Measurements from ENCODE around the gene STAG1.
"Not testable (repeated sequence)": the region's sequence is repeated elsewhere in the genome, so short reads cannot be mapped to it uniquely, and the experiment has no call there.

STAG1 gene

DNA sequence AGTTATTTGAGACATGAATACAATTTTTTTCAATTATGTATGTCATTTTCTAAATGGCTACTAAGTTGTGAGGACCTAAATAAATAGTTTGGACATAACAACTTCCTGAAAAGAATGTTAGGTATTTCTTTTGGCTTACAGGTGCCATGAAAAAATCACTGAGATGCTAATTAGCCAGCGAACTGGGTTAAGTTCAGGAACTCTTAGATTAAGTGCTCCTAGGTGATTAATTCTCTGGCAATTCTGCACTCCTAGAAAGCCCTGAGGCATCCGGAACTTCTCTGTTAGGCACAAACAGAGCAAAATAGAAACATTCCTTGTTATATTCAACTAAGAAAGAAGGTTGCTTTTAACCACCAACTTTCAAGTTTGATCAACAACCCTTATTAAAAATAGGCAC lies 192.3 kb downstream of the STAG1 start:
- H3K27ac ChIP-seq = no peak overlapping the region

DNA sequence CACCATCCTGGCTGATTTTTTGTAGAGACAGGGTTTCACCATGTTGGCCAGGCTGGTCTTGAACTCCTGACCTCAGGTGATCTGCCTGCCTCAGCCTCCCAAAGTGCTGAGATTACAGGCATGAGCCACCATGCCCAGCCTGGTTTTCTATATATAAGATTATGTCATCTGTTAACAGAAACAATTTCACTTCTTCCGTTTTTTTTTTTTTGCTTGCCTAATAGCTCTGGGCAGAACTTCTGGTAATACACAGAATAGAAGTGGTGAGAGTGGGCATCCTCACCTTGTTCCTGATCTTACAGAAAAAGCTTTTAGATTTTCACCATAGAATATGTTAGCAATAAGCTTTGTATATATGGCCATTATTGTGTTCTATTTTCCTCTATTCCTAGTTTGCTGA lies 202.7 kb downstream of the STAG1 start:
- H3K27ac ChIP-seq = not testable (repeated sequence)

More for the DNA sequence above, 192.3 kb downstream of the STAG1 start:
- TF ChIP-seq, protein P1, sequence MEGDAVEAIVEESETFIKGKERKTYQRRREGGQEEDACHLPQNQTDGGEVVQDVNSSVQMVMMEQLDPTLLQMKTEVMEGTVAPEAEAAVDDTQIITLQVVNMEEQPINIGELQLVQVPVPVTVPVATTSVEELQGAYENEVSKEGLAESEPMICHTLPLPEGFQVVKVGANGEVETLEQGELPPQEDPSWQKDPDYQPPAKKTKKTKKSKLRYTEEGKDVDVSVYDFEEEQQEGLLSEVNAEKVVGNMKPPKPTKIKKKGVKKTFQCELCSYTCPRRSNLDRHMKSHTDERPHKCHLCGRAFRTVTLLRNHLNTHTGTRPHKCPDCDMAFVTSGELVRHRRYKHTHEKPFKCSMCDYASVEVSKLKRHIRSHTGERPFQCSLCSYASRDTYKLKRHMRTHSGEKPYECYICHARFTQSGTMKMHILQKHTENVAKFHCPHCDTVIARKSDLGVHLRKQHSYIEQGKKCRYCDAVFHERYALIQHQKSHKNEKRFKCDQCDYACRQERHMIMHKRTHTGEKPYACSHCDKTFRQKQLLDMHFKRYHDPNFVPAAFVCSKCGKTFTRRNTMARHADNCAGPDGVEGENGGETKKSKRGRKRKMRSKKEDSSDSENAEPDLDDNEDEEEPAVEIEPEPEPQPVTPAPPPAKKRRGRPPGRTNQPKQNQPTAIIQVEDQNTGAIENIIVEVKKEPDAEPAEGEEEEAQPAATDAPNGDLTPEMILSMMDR (IDR thresholded peaks at IDR 0.05) = no peak
- TF ChIP-seq ZFX (IDR thresholded peaks at IDR 0.05; ENCODE audit: borderline replicate concordance) = no peak

DNA sequence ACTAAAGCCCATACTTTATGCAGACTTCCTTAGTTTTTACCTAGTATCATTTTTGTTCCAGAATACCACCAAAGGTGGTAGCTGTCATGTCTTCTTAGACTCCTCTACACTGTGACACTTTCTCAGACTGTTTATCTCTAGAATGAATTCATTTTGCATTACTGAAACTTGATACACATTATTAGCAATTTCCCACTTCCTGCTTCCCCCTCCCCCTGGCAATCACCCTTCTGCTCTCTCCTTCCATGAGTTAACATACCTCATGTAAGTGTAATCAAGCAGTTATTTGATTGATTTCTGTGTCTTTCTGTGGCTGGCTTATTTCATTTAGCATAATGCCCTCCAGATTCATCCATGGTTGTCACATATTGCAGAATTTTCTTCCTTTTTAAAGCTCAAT lies 204.9 kb downstream of the STAG1 start:
- TF ChIP-seq, protein P1 (IDR thresholded peaks at IDR 0.05) = no peak
- no peak for TF ChIP-seq ZFX (IDR thresholded peaks at IDR 0.05; ENCODE audit: borderline replicate concordance)
- no peak overlapping the region for H3K27ac ChIP-seq

DNA sequence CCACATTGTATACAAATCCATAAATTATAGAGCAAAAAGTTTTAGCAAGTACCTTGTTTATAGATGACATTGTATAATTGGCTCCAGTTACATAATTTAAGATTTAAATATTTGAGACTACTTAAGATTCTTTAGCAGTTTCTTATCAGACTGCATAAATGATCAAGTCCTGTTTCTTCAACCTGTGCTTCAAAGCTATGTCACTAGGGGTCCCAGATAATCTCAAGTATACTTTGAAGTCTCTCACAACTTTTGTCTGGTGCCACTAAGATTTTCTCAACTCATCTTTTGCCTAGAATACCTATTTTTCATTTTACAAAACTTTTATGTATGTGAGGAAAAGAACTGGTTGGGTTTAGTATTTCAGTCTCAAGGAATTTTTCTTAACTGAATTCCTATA lies 205.5 kb downstream of the STAG1 start:
- TF ChIP-seq ZFX (IDR thresholded peaks at IDR 0.05; ENCODE audit: borderline replicate concordance) = no peak
- TF ChIP-seq, protein P1 (IDR thresholded peaks at IDR 0.05) = no peak
- H3K27ac ChIP-seq = no peak overlapping the region

DNA sequence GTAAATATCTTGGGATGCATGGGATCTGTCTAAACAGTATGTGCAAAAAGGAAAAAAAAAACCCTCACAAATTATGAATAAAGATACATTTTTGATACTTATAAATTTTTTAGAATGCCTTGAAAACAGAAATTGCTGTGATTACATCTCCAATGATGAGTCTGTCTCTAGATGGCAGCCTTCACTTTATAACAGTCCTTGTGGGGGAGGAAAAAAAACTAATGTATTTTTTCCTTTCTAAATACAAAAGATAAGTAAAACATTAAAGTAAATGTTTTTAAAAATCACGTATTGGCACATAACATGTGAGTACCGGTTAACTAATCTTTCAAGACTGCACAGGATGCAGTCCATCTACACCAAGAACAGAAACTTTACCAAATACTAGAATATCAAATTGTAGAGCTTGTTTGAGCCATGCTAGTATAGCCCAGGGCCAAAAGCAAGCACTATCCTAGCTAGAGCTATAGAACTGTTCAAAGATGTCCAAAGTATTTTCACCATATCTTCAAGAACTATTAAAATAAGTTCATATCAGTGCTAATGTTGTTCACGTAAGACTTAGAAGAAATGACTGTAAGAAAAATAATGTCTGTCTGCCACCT lies 206.4 kb downstream of the STAG1 start:
- TF ChIP-seq, protein P1 (IDR thresholded peaks at IDR 0.05) = peak; percentile 14; the same call in 1 of the 2 replicates
- no peak for TF ChIP-seq ZFX (IDR thresholded peaks at IDR 0.05; ENCODE audit: borderline replicate concordance)
- H3K27ac ChIP-seq = no peak overlapping the region

DNA sequence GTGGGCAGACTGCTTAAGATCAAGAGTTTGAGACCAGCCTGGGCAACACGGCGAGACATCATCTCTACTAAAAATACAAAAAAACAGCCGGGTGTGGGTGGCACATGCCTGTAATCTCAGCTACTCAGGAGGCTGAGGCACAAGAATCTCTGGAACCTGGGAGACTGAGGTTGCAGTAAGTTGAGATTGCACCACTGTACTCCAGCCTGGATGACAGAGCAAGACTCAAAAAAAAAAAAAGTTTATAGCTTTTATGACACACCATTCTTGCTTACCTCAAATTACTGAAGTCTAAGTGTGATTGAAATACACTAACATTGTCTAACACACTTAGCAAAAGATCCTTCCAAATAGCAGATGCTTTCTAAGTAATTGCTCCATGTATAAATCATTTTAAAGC lies 207.6 kb downstream of the STAG1 start:
- H3K27ac ChIP-seq = no peak overlapping the region
- TF ChIP-seq, protein P1 (IDR thresholded peaks at IDR 0.05) = no peak
- TF ChIP-seq ZFX (IDR thresholded peaks at IDR 0.05; ENCODE audit: borderline replicate concordance) = no peak

DNA sequence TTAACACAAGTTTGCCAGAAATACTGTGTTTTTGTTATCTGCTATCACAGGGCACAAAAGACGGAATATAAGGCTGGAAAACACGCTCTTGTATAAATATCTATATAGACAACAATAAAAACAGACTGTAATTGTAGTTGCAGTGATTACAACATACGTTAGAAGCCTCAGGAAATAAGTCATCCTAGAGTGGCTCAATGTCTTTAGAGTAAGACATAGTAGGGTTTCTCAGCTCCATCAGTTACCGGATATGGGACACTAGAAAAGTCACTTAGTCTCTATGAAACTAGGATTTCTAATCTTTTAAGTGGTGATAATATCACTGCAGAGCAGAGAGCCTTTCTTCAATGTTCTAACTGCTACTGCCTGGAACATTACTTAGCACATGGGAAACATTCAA lies 208.8 kb downstream of the STAG1 start:
- TF ChIP-seq, protein P1 (IDR thresholded peaks at IDR 0.05) = no peak
- TF ChIP-seq ZFX (IDR thresholded peaks at IDR 0.05; ENCODE audit: borderline replicate concordance) = no peak

DNA sequence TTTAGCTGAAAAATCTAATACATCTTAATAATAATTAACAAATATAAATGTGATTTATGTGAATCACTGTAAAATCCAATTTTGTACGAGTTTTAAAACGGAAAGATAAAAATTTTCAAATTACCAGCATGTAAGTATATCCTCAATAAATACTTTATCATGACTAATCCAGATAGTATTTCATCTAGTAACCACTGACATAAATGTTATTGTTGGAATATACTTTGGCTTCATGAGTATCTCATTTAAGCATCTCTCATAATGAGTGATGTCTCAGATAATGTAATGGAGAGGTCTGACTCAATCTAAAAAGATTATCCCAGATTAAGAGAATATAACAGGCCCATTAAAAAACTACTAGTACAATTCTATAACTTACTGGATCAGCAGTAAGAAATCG lies 216.3 kb downstream of the STAG1 start:
- H3K27ac ChIP-seq = no peak overlapping the region
- no peak for TF ChIP-seq ZFX (IDR thresholded peaks at IDR 0.05; ENCODE audit: borderline replicate concordance)
- TF ChIP-seq, protein P1 (IDR thresholded peaks at IDR 0.05) = no peak

More for the DNA sequence above, 208.8 kb downstream of the STAG1 start:
- H3K27ac ChIP-seq = no peak overlapping the region

Measured in 22Rv1 (cell line).